Spleen (tissue), 7 donors: ENCODE measurements around the gene CTDSP2.

ENCODE experiments used
- CTCF ChIP-seq, 11 experiments: fragments of 200-600 bp in 7 of 11; fragments of 450-650 bp in 4 of 11; sonication (generic) in 4 of 11; IDR thresholded peaks in 8 of 11; conservative IDR thresholded peaks in 3 of 11; 1 replicate in 7 of 11; 2 replicates in 4 of 11; pipeline versions ENCODE4 v1.4.0 to v1.8.0; 2016 to 2021; ENCODE audit warnings: antibody characterized with exemption in 11 of 11, inconsistent platforms in 4 of 11, mild to moderate bottlenecking in 1 of 11
- POLR2A ChIP-seq, 3 donors: fragments of 450-650 bp; IDR thresholded peaks; one replicate each; pipeline ENCODE4 v1.5.1; 2017; ENCODE audit warnings: antibody characterized with exemption in 3 of 3, mild to moderate bottlenecking in 1 of 3
- donor health status: DM: no; HTN: no; CAD: no; lungs with moderate emphysema.
- donor health status: DM: no; HTN: no; CAD: no.
- donor health status: DM: no; HTN: no; CAD: no.

DNA sequence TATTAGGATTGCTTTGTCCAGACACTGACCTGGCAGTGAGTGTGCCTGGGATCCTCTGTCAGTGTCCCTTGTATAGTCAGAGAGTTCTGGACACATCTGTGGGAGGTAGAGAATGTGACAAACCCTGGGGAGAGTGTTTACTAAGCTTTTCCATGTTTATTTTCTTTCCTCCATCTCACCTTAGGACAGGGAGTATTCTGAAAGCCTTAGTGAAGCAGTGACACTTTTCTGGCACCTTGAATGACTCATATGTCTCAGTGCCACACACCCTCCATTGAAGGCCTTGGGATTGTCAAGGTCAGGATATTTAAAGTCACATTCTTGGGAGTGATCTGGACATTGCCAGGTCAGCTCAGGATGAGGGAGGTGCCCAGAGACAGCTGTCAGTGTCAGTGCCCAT, 34.9 kb upstream of the CTDSP2 start:
- TF ChIP-seq CTCF (IDR thresholded peaks at IDR 0.05 in 8 of 11, conservative IDR thresholded peaks at IDR 0.05 in 3 of 11) = no peak
- no peak for TF ChIP-seq POLR2A (IDR thresholded peaks at IDR 0.05)
